Neural progenitor cell (in vitro differentiated cells): ENCODE measurements around the gene ADK. TPM values are rescaled to one million over a fixed set of nuclear protein-coding genes. Genes with fewer than 3 reads are reported as not detected.

ENCODE experiments used
- DNase-seq: peaks from one replicate; pipeline ENCODE4 v3.0.0-alpha.2; 2016; ENCODE audit warnings: low spot score
- H2AFZ ChIP-seq: fragments of 200-600 bp; sonication (generic); replicated peaks from 2 replicates; pipeline ENCODE4 v1.6.1; 2016; ENCODE audit warnings: antibody characterized with exemption
- H3F3A ChIP-seq: fragments of 200-600 bp; sonication (generic); 2 replicates; pipeline ENCODE4 v1.6.1; 2016; ENCODE audit warnings: antibody characterized with exemption, low read depth
- H3K27ac ChIP-seq: fragments of 200-600 bp; sonication (generic); 2 replicates; pipeline ENCODE4 v1.5.1; 2016; ENCODE audit warnings: mild to moderate bottlenecking
- H3K27me3 ChIP-seq: fragments of 200-600 bp; sonication (generic); 2 replicates; pipeline ENCODE4 v1.6.1; 2016; ENCODE audit warnings: mild to moderate bottlenecking, moderate library complexity
- H3K36me3 ChIP-seq: fragments of 200-600 bp; sonication (generic); 2 replicates; pipeline ENCODE4 v1.5.1; 2016
- H3K4me1 ChIP-seq: fragments of 200-600 bp; sonication (generic); 2 replicates; pipeline ENCODE4 v1.6.1; 2016; ENCODE audit warnings: mixed run types
- H3K4me2 ChIP-seq: fragments of 200-600 bp; sonication (generic); 2 replicates; pipeline ENCODE4 v1.6.1; 2016
- H3K4me3 ChIP-seq: fragments of 200-600 bp; sonication (generic); 2 replicates; pipeline ENCODE4 v1.5.1; 2016
- H3K79me2 ChIP-seq: fragments of 200-600 bp; sonication (generic); 2 replicates; pipeline ENCODE4 v1.6.1; 2016; ENCODE audit warnings: low read depth
- H3K9ac ChIP-seq: fragments of 200-600 bp; sonication (generic); 2 replicates; pipeline ENCODE4 v1.6.1; 2016
- H3K9me3 ChIP-seq: fragments of 200-600 bp; sonication (generic); 2 replicates; pipeline ENCODE4 v1.5.1; 2016; ENCODE audit warnings: low read depth
- H4K20me1 ChIP-seq: fragments of 200-600 bp; sonication (generic); 2 replicates; pipeline ENCODE4 v1.6.1; 2016; ENCODE audit warnings: low read depth
- H3K27ac Mint-ChIP-seq: 3 replicates; pipeline ENCODE4 v1.8.0; 2021; ENCODE audit warnings: mixed read lengths
- H3K27me3 Mint-ChIP-seq: 2 replicates; pipeline ENCODE4 v1.8.0; 2022; ENCODE audit warnings: low read depth, mild to moderate bottlenecking, inconsistent platforms, moderate library complexity, mixed read lengths; ENCODE audit not compliant: insufficient read depth
- H3K36me3 Mint-ChIP-seq: 3 replicates; pipeline ENCODE4 v1.8.0; 2021; ENCODE audit warnings: mixed read lengths
- H3K4me1 Mint-ChIP-seq: 3 replicates; pipeline ENCODE4 v1.8.0; 2021; ENCODE audit warnings: mixed read lengths
- H3K4me3 Mint-ChIP-seq: 3 replicates; pipeline ENCODE4 v1.8.0; 2021; ENCODE audit warnings: mild to moderate bottlenecking, moderate library complexity, mixed read lengths
- H3K9me3 Mint-ChIP-seq: 3 replicates; pipeline ENCODE4 v1.8.0; 2020; ENCODE audit warnings: mixed read lengths
- EZH2 ChIP-seq: fragments of 200-600 bp; sonication (generic); IDR thresholded peaks from 2 replicates; pipeline ENCODE4 v1.6.1; 2017; ENCODE audit warnings: antibody characterized with exemption, mild to moderate bottlenecking, moderate library complexity
- EZH2phosphoT487 ChIP-seq: fragments of 200-600 bp; sonication (generic); IDR thresholded peaks from 2 replicates; pipeline ENCODE4 v1.6.1; 2017; ENCODE audit warnings: antibody characterized with exemption
- total RNA-seq: library from RNA; depleted of rRNA; stranded (reverse); fragments of >200 nt; gene quantifications from 2 replicates; pipeline ENCODE4 v1.2.3, GENCODE V29; 2015; ENCODE audit warnings: low replicate concordance
- TF ChIP-seq, protein P1 (sequence below): fragments of 200-600 bp; sonication (generic); IDR thresholded peaks from 2 replicates; pipeline ENCODE4 v1.5.1; 2017; ENCODE audit warnings: antibody characterized with exemption, mild to moderate bottlenecking

ADK gene
- total RNA-seq, 1 donor from 2014 or later: 50.9 TPM

GRCh38 chr10:74436523-74437170, 285.6 kb downstream of the ADK start:
- no peak overlapping the region for H3K4me3 ChIP-seq
- H3K36me3 ChIP-seq: no peaks in the 10 kb centered on the region
- TF ChIP-seq, protein P1, sequence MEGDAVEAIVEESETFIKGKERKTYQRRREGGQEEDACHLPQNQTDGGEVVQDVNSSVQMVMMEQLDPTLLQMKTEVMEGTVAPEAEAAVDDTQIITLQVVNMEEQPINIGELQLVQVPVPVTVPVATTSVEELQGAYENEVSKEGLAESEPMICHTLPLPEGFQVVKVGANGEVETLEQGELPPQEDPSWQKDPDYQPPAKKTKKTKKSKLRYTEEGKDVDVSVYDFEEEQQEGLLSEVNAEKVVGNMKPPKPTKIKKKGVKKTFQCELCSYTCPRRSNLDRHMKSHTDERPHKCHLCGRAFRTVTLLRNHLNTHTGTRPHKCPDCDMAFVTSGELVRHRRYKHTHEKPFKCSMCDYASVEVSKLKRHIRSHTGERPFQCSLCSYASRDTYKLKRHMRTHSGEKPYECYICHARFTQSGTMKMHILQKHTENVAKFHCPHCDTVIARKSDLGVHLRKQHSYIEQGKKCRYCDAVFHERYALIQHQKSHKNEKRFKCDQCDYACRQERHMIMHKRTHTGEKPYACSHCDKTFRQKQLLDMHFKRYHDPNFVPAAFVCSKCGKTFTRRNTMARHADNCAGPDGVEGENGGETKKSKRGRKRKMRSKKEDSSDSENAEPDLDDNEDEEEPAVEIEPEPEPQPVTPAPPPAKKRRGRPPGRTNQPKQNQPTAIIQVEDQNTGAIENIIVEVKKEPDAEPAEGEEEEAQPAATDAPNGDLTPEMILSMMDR: no peak
- TF ChIP-seq EZH2phosphoT487 (no peak), EZH2 (no peak)
- H3K4me3 Mint-ChIP-seq: no peak overlapping the region
- peaks cover 2% of the 10 kb centered on the region for H3K36me3 Mint-ChIP-seq
- H3K27ac ChIP-seq: no peak overlapping the region
- no peaks in the 10 kb centered on the region for H3K9me3 ChIP-seq
- H3K79me2 ChIP-seq: no peaks in the 10 kb centered on the region
- no peaks in the 10 kb centered on the region for H3K27me3 Mint-ChIP-seq
- no peak overlapping the region for H3K9ac ChIP-seq
- peaks cover 8% of the 10 kb centered on the region for H3K4me1 Mint-ChIP-seq
- no peaks in the 10 kb centered on the region for H3F3A ChIP-seq
- no peaks in the 10 kb centered on the region for H3K9me3 Mint-ChIP-seq
- H3K4me2 ChIP-seq: no peak overlapping the region
- H4K20me1 ChIP-seq: no peaks in the 10 kb centered on the region
- no peaks in the 10 kb centered on the region for H3K27me3 ChIP-seq
- no peaks in the 10 kb centered on the region for H3K4me1 ChIP-seq
- DNase-seq: no peak
- H3K27ac Mint-ChIP-seq: no peak overlapping the region
- H2AFZ ChIP-seq: no peak overlapping the region

GRCh38 chr10:74437822-74438221, 286.8 kb downstream of the ADK start:
- Histone ChIP-seq H3K4me1 (no peaks in the 10 kb centered on the region), H4K20me1 (no peaks in the 10 kb centered on the region), H3K9ac (no peak overlapping the region), H3K9me3 (no peaks in the 10 kb centered on the region), H3K36me3 (no peaks in the 10 kb centered on the region), H3K4me2 (no peak overlapping the region), H2AFZ (no peak overlapping the region), H3K79me2 (no peaks in the 10 kb centered on the region), H3K4me3 (no peak overlapping the region), H3K27ac (no peak overlapping the region), H3K27me3 (no peaks in the 10 kb centered on the region), H3F3A (no peaks in the 10 kb centered on the region)
- no peak overlapping the region for H3K4me3 Mint-ChIP-seq
- H3K36me3 Mint-ChIP-seq: peaks cover 3% of the 10 kb centered on the region
- no peak overlapping the region for H3K27ac Mint-ChIP-seq
- DNase-seq: no peak
- H3K27me3 Mint-ChIP-seq: no peaks in the 10 kb centered on the region
- TF ChIP-seq, protein P1: no peak
- TF ChIP-seq EZH2: no peak
- TF ChIP-seq EZH2phosphoT487: no peak
- H3K4me1 Mint-ChIP-seq: peaks cover 6% of the 10 kb centered on the region
- H3K9me3 Mint-ChIP-seq: no peaks in the 10 kb centered on the region

GRCh38 chr10:74439213-74439612, 288.2 kb downstream of the ADK start:
- no peaks in the 10 kb centered on the region for H3K9me3 ChIP-seq
- no peak overlapping the region for H3K4me3 ChIP-seq
- H2AFZ ChIP-seq: no peak overlapping the region
- no peaks in the 10 kb centered on the region for H3K27me3 ChIP-seq
- no peaks in the 10 kb centered on the region for H3K4me1 Mint-ChIP-seq
- no peaks in the 10 kb centered on the region for H3F3A ChIP-seq
- H3K27ac Mint-ChIP-seq: no peak overlapping the region
- peaks cover 3% of the 10 kb centered on the region for H3K36me3 Mint-ChIP-seq
- H3K27ac ChIP-seq: no peak overlapping the region
- H4K20me1 ChIP-seq: no peaks in the 10 kb centered on the region
- no peaks in the 10 kb centered on the region for H3K79me2 ChIP-seq
- DNase-seq: no peak
- H3K4me3 Mint-ChIP-seq: no peak overlapping the region
- no peaks in the 10 kb centered on the region for H3K27me3 Mint-ChIP-seq
- no peak overlapping the region for H3K4me2 ChIP-seq
- TF ChIP-seq EZH2: no peak
- TF ChIP-seq EZH2phosphoT487: no peak
- no peaks in the 10 kb centered on the region for H3K4me1 ChIP-seq
- H3K9ac ChIP-seq: no peak overlapping the region
- no peaks in the 10 kb centered on the region for H3K9me3 Mint-ChIP-seq
- no peaks in the 10 kb centered on the region for H3K36me3 ChIP-seq

GRCh38 chr10:74445493-74445892, 294.5 kb downstream of the ADK start:
- DNase-seq: no peak
- no peak for TF ChIP-seq EZH2
- TF ChIP-seq, protein P1: no peak
- TF ChIP-seq EZH2phosphoT487: no peak
- H3K4me3 Mint-ChIP-seq: no peak overlapping the region

More at GRCh38 chr10:74445493-74445892, 294.5 kb downstream of the ADK start:
- no peaks in the 10 kb centered on the region for H3K9me3 Mint-ChIP-seq
- Histone ChIP-seq H3K4me3 (no peak overlapping the region), H3F3A (no peaks in the 10 kb centered on the region), H3K9ac (no peak overlapping the region), H3K27ac (no peak overlapping the region), H4K20me1 (no peaks in the 10 kb centered on the region), H3K9me3 (no peaks in the 10 kb centered on the region), H3K4me1 (no peaks in the 10 kb centered on the region), H3K27me3 (no peaks in the 10 kb centered on the region), H3K36me3 (no peaks in the 10 kb centered on the region), H3K4me2 (no peak overlapping the region), H3K79me2 (no peaks in the 10 kb centered on the region), H2AFZ (no peak overlapping the region)
- peaks cover 3% of the 10 kb centered on the region for H3K36me3 Mint-ChIP-seq
- H3K4me1 Mint-ChIP-seq: no peaks in the 10 kb centered on the region
- H3K27ac Mint-ChIP-seq: no peak overlapping the region
- H3K27me3 Mint-ChIP-seq: no peaks in the 10 kb centered on the region
